DMS153 (cell line): ENCODE measurements around the gene CYP2U1.
A peak's percentile ranks its signal among the peaks of the same experiment; 100 is the strongest.

Experiments
- DNase-seq: peaks from one replicate; lab custom pipeline; 2025; lab: John Stamatoyannopoulos, UW

CYP2U1 gene

DNA sequence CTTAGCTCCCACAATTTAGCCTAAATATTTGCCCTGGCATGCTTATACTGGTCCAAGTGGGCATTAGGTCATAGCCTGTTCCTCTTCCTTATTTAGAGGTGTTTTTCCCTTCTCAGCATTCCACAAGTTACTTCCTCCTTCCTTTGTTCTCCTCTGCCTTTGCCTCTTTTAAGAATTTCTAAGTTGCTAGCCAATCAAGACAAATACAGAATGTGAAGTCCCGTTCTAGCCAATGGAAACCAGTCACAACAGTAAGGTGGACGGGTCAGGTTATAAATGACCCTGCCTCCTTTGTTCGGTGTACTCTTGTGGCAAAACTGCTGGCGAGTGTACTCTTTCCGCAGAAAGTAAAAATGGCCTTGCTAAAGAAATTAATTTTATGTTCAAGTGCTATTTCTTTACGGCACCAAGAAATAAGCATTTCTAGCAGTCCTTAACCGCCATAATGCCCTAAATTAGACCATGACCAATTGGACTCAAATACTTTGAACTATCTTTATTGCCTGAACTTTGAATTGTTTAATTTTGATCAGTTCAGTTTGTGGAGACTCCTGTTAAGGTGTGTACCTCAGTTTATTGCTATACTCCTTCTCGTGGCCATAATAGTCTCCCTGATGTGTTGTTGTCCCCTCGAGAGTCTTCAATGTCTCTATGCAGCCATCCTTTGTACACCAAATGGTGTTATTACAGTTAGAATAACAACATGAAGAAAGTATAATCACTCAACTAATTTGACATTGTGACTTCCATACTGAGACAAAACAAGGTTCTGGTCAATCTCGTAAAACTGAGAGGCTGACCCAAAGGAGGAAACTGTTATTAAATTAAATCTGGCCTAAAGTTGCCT lies 56.8 kb downstream of the CYP2U1 start:
- no peak for DNase-seq

DNA sequence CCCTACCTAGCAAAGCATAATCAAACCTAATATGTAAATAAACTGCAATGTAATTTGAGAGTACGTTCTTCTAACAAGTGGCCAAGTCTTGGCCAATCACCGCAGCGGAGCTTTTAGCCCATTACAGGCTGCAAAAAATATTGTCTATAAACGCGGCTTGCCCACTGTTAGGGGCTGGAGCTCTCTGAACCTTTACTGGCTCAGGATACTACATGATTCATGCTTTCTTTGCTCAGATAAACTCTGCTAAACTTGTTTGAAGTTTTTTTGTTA lies 57.4 kb downstream of the CYP2U1 start:
- DNase-seq, result peak; percentile 16

DNA sequence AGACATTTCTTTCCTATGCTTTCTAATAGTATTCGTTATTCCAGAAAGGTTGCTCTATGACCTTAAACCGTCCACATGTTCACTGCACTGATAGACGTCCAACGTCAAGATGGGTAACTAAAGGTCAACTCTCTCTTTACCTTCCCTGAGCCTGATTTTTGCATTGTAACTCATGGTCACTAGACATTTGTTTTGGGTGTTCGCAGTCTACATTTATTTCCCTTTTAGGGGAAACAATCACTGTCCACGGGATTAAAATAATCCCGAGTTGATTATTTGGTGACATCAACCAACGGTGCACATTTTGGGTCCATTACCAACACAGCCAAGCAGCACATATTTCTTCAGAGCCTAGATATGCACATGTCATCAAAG lies 57.8 kb downstream of the CYP2U1 start:
- DNase-seq, result no peak

DNA sequence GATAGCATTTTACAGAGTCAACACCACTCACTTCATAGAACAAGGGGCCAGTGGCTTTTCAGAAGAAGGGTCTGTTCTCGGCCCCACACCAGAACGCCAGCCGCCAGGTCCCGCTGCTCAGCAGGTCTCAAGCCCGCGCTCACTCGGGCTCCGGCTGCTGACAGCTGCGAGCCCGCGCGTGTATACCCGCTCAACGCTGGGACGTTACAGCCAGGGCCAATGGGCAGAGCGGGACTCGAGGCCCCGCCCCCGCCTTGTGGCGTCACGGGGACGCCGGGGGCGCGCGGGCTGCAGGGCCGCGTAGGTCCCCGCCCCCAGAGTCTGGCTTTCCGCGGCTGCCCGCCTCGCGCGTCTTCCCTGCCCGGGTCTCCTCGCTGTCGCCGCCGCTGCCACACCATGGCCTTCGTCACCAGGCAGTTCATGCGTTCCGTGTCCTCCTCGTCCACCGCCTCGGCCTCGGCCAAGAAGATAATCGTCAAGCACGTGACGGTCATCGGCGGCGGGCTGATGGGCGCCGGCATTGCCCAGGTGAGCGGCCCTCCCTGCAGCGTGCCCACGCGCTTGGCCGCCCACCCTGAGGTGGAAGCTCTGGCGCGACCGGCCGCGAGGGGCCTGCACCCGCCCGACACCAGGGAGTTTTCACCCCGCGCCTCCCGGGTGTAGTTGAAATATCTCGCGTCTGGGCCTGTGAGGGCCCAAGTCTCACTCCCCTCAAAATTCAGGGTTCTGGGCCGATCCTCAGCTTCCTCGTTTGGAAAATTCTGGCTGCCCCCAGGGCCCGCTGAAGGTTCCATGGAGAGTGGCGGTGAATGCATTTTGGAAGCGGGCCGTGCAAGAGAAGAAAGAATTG lies 58.4 kb downstream of the CYP2U1 start, which contains the start of gene HADH:
Gene HADH, plus strand, starts transcription at position 353 of the 850 bp plus-strand sequence. Its CDS starts 44 bp downstream, at position 397.
- peak; percentile 89 for DNase-seq

DNA sequence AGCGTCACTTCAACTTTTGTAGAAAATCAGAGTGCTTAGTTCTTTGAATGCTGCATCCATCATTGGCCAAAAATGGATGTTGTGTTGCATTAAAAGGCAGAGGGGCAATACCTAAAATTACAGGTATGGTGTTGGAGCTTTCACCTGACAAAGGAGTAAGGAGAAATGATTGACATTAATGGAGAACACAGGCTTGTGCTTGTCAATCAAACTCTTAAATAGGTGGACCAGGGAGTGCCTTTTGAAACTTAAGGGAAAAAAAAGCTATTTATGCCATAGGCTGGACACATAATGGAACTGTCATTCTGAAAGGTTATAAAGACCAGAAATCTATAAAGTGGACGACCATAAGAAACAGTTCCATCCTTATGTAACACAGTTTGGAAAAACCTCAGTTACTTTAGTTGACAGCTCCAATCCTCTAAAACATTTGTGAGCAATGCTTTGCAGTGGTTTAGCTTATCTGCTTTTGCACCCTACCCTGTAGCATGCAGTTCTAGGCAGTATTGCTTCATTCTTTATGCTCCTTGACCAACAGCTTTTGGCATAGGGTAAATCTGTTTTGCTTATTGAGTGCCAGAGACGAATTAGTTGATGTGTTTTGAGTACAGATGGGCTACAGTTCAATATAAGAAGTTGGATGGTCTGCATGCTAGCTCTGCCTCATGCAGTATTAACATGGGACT lies 60.7 kb downstream of the CYP2U1 start:
- no peak for DNase-seq

DNA sequence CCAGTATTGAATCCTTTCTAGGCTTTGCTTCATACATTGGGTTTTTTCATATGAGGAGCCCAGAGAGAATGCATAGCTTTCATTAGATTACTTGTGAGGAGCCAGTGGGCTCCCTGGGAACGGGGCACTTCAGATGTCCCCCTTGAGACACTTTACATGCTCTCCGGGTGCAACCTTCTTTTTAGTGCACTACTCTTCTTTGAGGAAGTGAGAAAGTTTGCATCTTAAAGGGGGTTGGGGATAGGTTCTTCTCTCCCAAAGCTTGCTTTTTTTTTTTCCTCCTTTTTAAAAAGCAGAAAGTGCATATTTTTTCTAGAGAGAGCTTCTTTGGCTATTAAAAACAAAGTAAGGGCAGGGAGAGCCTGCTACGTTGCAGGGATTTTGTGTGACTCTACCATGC lies 62.6 kb downstream of the CYP2U1 start:
- DNase-seq, result no peak

DNA sequence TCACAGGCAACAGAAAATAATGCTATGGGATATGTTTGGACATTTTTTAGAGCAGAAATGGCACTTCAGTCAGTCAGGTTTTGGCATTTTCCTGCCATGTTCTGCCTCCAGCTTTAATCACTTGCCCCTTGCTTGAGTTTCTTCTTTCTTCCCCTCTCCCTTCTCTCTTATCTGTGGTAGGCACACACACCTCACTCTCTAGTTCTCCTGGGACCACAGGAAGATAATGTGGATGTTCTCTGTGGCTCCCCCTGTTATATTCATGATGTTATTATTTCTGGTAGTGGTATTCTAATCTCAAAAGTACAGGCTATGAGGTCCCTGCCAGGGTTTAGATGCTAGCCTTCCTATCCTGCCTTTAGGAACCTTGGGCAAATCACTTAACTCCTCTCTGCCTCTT lies 63.5 kb downstream of the CYP2U1 start:
- DNase-seq, result no peak

DNA sequence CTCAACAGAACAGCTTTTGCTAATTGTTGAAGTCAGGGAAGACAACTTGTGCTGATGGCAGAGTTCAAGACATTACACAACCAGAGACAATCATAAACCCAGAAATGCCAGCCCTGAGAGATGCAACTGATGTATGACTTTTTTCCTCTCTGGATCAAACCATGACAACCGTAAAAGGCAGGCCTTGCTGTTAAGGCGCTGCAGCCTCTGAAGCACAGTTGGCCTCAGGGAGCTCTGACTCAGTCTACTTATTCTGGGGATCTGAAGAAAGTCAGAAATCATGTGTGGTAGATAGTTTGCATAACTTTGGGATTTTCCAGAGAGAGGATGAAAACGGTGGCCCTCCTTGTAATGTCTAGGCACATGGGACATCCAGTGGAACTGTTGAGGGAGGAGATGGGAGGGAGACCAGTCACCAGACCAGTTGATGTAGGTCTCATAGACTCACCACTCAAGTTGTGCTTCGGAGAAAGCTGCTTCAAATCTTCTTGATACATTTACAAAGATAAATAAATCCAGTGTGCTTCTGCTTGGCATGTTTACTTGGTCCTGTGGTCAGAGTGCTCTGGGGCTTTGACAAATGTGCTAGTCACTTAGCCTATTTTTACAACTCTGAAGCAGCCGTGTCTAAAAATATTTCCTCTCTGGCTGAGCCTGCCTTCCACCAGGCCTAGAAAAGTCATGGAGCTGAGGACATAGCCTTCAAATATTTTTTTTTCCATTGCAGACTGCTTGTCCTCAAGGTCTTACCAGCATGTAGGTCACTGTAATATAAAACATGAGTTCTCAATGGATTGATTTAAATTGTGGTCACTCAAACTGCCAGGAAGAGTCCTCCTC lies 65.8 kb downstream of the CYP2U1 start:
- DNase-seq, result no peak

DNA sequence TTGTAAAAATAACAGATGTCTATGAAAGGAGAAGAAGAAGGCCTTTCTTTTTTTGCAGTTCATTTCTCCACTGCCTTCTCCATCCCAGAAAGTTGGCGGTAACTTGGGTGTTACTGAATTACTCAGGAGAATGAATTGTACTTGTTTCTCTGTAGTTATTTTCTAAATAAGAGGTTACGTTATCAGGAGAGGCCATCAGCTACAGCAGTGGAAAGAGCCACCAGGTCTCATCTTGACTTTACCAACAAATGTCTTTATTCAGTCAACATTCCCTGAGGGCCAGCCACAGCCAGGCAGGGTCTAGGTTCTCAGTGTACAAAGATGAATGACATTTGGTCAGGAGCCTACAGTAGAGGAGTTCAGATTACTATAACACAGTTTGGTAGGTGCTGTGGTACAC lies 66.4 kb downstream of the CYP2U1 start:
- DNase-seq, result no peak

DNA sequence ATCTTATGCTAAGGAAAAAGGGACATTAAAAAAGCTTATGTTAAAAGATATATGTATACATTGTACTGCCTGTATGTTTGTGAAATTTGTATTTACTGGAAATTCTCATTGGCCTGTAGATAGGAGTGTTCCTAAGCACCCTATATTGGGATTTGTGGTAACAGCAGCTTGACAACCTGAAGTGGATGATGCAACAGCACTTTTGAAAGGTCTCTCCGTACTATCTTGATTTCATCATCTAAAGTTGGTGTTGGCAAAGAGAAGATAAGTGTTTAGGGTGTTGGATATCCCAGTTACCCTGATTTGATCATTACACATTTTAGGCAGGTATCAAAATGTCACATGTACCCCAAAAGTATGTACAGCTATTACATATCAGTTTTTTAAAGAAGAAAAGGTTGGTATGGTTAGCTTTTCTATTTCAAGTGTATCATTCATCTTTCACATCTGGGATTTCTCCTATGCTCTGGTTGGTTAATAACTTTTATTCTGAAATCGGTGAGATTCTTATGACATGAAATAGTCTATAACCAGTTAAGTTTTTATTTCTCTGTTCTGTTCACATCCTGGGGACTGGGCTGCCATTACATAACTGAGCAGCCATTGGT lies 68.7 kb downstream of the CYP2U1 start:
- DNase-seq, result no peak

DNA sequence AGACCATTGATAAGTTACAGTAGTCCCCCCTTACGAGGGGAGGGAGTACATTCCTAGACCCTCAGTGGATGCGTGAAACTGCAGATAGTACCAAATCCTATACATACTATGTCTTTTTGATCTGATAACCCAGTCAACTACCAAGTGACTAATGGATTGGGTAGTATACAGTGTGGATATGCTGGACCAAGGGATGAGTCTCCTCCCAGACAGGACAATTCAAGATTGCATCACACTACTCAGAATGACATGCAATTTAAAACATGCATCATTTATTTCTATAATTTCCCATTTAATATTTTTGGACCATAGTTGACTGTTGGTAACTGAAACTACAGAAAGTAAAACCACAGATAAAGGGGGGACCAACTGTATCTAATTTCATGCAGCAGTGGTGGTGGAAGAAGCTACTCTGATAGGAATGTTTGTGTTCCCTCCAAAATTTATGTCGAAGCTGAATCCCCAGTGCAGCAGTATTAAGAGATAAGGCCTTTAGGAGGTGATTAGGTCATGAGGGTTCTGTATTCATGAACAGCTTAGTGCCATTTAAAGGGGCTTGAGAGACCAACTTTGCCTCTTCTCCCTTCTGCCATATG lies 70.3 kb downstream of the CYP2U1 start:
- DNase-seq, result no peak
